Bronchial epithelial cell (primary cell): ENCODE measurements around the gene A4GALT. TPM values are rescaled to one million over a fixed set of nuclear protein-coding genes. Genes with fewer than 3 reads are reported as not detected.

Experiments used
- DNase-seq: peaks from one replicate; pipeline ENCODE4 v3.0.0-alpha.2; 2010; ENCODE audit warnings: low read depth
- FAIRE-seq: peaks from 2 replicates; lab custom pipeline; 2011; peaks lifted over from hg19 to GRCh38; lab: Jason Lieb, UNC
- H3K27me3 ChIP-seq: 2 replicates; pipeline ENCODE4 v1.5.1; 2011; ENCODE audit warnings: low read length; ENCODE audit not compliant: control insufficient read depth, insufficient read depth
- H3K36me3 ChIP-seq: 2 replicates; pipeline ENCODE4 v1.5.1; 2011; ENCODE audit warnings: low read length; ENCODE audit not compliant: control insufficient read depth, insufficient read depth
- H3K4me3 ChIP-seq: 2 replicates; pipeline ENCODE4 v1.5.1; 2011; ENCODE audit warnings: mild to moderate bottlenecking, low read depth, low read length, control low read depth
- total RNA-seq: library from RNA; depleted of rRNA; stranded (reverse); fragments of >200 nt; gene quantifications from 2 replicates; pipeline ENCODE4 v1.2.1, GENCODE V29; 2014
- TF ChIP-seq, protein P1 (sequence below): IDR thresholded peaks from 2 replicates; pipeline ENCODE4 v1.5.1; 2011; ENCODE audit warnings: mild to moderate bottlenecking, moderate library complexity, low read length, control low read depth, inconsistent platforms; ENCODE audit not compliant: insufficient read depth, severe bottlenecking

Gene A4GALT, protein sequence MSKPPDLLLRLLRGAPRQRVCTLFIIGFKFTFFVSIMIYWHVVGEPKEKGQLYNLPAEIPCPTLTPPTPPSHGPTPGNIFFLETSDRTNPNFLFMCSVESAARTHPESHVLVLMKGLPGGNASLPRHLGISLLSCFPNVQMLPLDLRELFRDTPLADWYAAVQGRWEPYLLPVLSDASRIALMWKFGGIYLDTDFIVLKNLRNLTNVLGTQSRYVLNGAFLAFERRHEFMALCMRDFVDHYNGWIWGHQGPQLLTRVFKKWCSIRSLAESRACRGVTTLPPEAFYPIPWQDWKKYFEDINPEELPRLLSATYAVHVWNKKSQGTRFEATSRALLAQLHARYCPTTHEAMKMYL
- total RNA-seq = 12.4 and 15.5 TPM in 2 replicates

DNA sequence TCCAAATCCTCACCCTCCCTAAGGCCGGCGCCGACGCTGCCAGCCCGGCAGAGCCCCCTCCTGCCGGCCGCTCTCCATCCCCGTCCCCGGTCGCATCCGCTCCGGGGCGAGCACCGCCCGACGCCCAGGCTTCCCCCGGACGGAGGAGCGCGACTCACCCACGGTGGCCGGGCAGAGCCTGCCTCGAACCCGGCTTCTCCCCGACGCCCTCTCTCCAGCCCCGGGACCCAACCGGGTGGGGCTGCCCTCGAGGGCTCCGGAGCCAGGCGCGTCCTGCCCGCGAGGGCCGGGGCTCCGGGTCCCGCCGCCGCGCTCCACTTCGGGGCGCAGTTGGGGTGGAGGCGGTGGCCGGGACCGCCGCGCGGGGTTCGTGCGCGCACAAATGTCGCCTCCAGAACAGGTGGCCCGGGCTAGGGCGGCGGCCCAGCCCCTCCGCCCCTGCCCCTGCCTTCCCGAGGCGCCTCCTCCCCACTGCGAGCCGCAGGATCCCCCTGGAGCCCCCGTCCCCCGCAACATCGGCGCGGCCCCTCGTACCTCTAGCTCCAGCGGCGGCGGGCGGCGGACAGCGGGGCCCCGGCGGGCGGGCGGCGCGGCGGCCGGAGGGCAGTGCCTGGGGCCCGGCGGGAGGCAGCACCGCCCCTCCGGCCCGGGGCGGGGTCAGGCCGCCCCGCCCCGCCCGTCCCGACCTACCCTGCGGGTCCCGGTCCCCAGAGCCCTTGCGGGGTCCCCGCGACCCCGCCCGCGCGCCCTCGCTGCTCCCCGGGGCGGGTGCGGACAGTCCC is at the start of gene A4GALT:
Gene A4GALT (minus strand): TSS at position 608 of the 782 bp plus-strand sequence. CDS start 26,919 bp downstream, outside the sequence.
- Histone ChIP-seq H3K4me3 (peak within 1 kb of the TSS; percentile 66), H3K27me3 (no peaks in the 10 kb centered on the region), H3K36me3 (no peaks in the 10 kb centered on the region)
- DNase-seq (no peak), FAIRE-seq (no peak)
- TF ChIP-seq, protein P1, sequence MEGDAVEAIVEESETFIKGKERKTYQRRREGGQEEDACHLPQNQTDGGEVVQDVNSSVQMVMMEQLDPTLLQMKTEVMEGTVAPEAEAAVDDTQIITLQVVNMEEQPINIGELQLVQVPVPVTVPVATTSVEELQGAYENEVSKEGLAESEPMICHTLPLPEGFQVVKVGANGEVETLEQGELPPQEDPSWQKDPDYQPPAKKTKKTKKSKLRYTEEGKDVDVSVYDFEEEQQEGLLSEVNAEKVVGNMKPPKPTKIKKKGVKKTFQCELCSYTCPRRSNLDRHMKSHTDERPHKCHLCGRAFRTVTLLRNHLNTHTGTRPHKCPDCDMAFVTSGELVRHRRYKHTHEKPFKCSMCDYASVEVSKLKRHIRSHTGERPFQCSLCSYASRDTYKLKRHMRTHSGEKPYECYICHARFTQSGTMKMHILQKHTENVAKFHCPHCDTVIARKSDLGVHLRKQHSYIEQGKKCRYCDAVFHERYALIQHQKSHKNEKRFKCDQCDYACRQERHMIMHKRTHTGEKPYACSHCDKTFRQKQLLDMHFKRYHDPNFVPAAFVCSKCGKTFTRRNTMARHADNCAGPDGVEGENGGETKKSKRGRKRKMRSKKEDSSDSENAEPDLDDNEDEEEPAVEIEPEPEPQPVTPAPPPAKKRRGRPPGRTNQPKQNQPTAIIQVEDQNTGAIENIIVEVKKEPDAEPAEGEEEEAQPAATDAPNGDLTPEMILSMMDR = no peak

DNA sequence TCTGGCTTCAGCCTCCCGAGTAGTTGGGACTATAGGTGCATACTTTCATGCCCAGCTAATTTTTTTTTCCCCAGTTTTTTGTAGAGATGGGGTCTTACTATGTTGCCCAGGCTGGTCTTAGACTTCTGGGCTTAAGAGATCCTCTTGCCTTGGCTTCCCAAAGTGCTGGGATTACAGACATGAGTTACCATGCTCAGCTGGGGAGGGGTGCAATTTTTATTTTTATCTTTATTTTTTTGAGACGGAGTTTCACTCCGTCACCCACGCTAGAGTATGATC is 49.7 kb upstream of the A4GALT start:
- FAIRE-seq (no peak), DNase-seq (no peak)
- Histone ChIP-seq H3K4me3 (no peak overlapping the region), H3K27me3 (no peaks in the 10 kb centered on the region), H3K36me3 (no peaks in the 10 kb centered on the region)
- TF ChIP-seq, protein P1 = no peak

DNA sequence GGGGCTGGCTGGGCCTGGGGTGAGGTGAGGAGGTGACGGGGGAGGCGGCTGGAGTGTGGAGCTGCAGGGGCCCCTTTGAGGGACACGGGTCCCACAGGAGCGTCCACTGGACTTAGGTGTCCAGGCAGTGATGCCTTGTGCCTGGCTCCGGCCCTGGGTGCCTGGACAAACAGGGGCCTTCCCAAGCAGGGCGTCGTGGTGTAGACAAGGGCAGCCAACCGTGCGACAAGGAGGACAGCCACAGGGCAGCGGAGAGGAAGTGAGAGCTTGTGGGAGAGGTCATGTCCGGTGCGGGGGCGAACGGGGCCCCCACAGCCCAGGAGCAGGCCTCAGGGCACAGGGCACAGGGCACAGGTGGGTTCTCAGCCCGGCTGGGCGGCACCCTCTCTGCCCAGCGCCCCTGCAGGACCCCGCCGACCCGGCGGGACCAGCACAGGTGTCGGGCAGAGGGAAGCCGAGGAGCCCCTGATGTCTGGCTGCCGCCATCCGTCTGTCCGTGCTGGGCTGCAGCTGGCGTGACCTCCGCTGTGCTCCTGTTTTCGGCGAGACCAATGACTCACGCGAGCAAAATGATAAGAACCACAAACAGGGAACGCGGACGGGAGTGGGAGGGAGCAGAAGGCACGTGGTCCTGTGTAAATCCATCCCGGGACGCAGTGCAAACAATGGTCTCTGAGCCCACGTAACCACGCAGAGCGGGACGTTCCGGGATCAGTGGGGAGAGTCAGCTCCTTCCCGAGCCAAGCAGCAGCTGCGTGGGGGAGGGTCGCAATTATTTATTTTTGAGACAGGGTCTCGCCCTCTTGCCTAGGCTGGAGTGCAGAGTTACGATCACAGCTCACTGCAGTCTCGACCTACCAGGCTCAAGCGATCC is 49.1 kb upstream of the A4GALT start:
- Histone ChIP-seq H3K36me3 (no peaks in the 10 kb centered on the region), H3K27me3 (no peaks in the 10 kb centered on the region), H3K4me3 (no peak overlapping the region)
- no peak for FAIRE-seq
- TF ChIP-seq, protein P1 = no peak
- peak; percentile 62 for DNase-seq

DNA sequence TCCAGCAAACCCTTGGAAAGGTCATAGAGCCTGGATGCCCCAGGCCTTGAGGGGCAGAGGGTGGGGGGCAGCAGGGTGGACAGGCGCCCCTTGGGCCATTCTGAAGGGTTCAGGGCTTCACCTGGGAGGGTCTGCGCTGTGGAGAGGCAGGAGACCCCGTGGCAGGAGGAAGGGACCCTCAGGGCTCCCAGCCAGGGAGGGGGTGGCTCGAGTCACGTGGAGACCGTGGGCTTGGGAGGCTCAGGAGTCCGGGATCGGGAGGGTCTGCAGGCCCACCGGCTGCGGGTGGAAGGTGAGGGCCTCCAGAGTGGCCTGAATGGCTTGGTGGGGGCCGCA is 48.5 kb upstream of the A4GALT start:
- Histone ChIP-seq H3K36me3 (no peaks in the 10 kb centered on the region), H3K27me3 (no peaks in the 10 kb centered on the region), H3K4me3 (no peak overlapping the region)
- no peak for DNase-seq
- FAIRE-seq = no peak
- TF ChIP-seq, protein P1 = no peak

DNA sequence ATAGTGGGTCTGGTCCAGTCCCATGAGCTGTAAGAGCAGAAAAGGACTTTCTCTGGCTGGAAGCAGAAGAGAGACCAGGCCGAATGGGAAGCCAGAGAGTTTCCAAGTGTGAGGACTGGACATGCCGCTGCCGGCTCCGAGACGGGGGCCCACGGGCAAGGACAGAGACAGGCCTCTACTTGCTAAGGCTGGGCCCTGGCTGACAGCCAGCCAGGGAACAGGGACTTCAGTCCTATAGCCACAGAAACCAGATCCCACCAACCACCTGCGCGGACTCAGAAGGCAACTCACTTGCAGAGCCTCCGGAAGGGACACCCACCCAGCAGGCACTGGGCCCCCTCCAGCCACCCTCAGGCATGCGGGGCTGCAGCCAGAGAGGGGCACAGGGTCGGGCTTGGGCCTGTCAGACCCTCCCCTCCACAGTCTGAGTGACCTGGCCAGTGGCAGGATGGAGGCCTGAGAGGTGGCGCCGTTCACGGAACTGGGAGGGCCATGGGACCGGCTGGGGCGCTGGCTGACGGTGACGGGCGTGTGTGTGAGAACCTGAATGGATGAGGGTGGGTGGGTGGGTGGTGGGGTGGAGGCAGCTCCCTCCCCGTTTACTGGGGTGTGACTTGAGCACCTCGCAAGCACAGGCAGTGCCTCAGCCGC is 47.8 kb upstream of the A4GALT start:
- DNase-seq (peak; percentile 70), FAIRE-seq (no peak)
- no peak overlapping the region for H3K4me3 ChIP-seq
- no peaks in the 10 kb centered on the region for H3K36me3 ChIP-seq
- no peaks in the 10 kb centered on the region for H3K27me3 ChIP-seq
- TF ChIP-seq, protein P1 = no peak
